ENCODE data around the gene OR4K1.
"Not testable (repeated sequence)": the region's sequence is repeated elsewhere in the genome, so short reads cannot be mapped to it uniquely, and the experiment has no call there.

Gene OR4K1

GRCh38 chr14:19947413-19948090, 16.8 kb downstream of the OR4K1 start:
- H3K36me3 Mint-ChIP-seq (ENCODE audit: low read depth) = no peaks in the 10 kb centered on the region
- no peak overlapping the region for H3K27ac Mint-ChIP-seq
- no peaks in the 10 kb centered on the region for H3K27me3 Mint-ChIP-seq (ENCODE audit: low read depth, poor library complexity)
- no peak overlapping the region for H3K4me3 Mint-ChIP-seq
- H3K4me1 Mint-ChIP-seq = no peaks in the 10 kb centered on the region
- no peak for DNase-seq
- H3K9me3 Mint-ChIP-seq = peaks cover 19% of the 10 kb centered on the region
- no peak for TF ChIP-seq CTCF (IDR thresholded peaks at IDR 0.05)

- H3K27ac Mint-ChIP-seq = no peak overlapping the region
- H3K27me3 Mint-ChIP-seq (ENCODE audit: low read depth, poor library complexity) = no peaks in the 10 kb centered on the region
- no peak for DNase-seq
- no peak overlapping the region for H3K4me3 Mint-ChIP-seq
- no peaks in the 10 kb centered on the region for H3K36me3 Mint-ChIP-seq (ENCODE audit: low read depth)
- peaks cover 28% of the 10 kb centered on the region for H3K9me3 Mint-ChIP-seq
- no peak for TF ChIP-seq CTCF (IDR thresholded peaks at IDR 0.05)
- H3K4me1 Mint-ChIP-seq = no peaks in the 10 kb centered on the region
These were observed 18.5 kb downstream of the OR4K1 start for GRCh38 chr14:19949218-19949617.

DNA sequence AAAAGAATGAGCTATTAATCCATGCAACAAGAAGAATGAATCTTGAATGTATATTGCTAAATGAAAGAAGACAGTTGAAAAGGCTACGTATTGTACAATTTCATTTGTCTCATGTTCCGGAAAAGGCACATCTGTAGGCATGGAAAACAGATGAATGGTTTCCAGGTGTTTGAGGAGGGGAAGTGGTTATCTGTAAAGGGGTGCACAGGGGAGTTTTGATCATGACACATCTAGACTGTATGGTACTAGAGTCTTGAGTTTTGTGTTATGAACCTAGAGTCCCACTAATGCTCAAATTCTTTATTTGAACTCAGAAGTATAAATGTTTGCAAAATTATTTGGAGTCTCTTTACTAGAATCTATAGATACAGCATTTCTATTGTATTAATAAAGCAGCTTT, 39.0 kb downstream of the OR4K1 start:
- not testable (repeated sequence) for H3K36me3 Mint-ChIP-seq (ENCODE audit: low read depth); H3K27me3 Mint-ChIP-seq (ENCODE audit: low read depth, poor library complexity); H3K4me3 Mint-ChIP-seq; H3K4me1 Mint-ChIP-seq; DNase-seq; H3K27ac Mint-ChIP-seq
- H3K9me3 Mint-ChIP-seq = peaks cover 67% of the 10 kb centered on the region

DNA sequence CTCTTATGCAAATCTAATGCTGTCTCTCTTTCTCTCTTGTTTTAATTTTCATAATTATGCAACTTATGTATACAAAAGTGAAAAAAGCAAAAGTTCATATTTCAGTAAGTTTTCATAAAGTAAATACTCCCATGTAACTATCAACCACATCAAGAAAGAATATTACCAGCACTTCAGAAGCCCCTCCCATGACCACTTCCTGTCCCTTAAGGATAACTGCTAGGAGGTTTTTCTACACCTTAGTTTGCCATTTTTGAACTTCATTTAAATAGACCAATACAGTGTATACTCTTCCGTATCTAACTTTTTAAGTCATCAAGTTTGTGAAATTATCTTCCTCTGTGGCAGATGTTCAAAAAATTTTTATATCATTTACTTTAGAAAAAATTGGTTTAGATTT, 44.1 kb downstream of the OR4K1 start:
- TF ChIP-seq CTCF (IDR thresholded peaks at IDR 0.05) = no peak
- Mint-ChIP-seq H3K27me3 (ENCODE audit: low read depth, poor library complexity) (no peaks in the 10 kb centered on the region), H3K9me3 (peaks cover 49% of the 10 kb centered on the region), H3K4me3 (no peak overlapping the region), H3K36me3 (ENCODE audit: low read depth) (no peaks in the 10 kb centered on the region), H3K27ac (no peak overlapping the region), H3K4me1 (no peaks in the 10 kb centered on the region)
- no peak for DNase-seq

- no peak for DNase-seq
- H3K36me3 Mint-ChIP-seq (ENCODE audit: low read depth) = no peaks in the 10 kb centered on the region
- H3K4me1 Mint-ChIP-seq = no peaks in the 10 kb centered on the region
- H3K27me3 Mint-ChIP-seq (ENCODE audit: low read depth, poor library complexity) = no peaks in the 10 kb centered on the region
- H3K9me3 Mint-ChIP-seq = peaks cover 52% of the 10 kb centered on the region
- no peak within 1 kb of the TSS for H3K27ac Mint-ChIP-seq
- TF ChIP-seq CTCF (IDR thresholded peaks at IDR 0.05) = no peak
- H3K4me3 Mint-ChIP-seq = no peak within 1 kb of the TSS
These were observed 44.6 kb downstream of the OR4K1 start, which contains the start of gene OR4K15 for GRCh38 chr14:19975291-19975690. Gene OR4K15, plus strand, starts transcription at chr14:19975591. Its CDS starts 0 bp downstream, at chr14:19975591.

Data from nephron progenitor cell (in vitro differentiated cells).